Measurements from ENCODE around the gene TNNI2.

TNNI2 gene

GRCh38 chr11:1859004-1859403 lies 20.2 kb downstream of the TNNI2 start:
- no peak for DNase-seq (ENCODE audit: low read depth)
- H3K4me3 ChIP-seq (ENCODE audit: low read depth, low read length) = no peak overlapping the region
- TF ChIP-seq POLR2A (IDR thresholded peaks at IDR 0.05; ENCODE audit: extremely low read depth, insufficient read length) = no peak
- no peak for TF ChIP-seq CTCF (IDR thresholded peaks at IDR 0.05; ENCODE audit: low read depth, low read length)
- no peak for TF ChIP-seq MAX (IDR thresholded peaks at IDR 0.05; ENCODE audit: low read depth, low read length)

- H3K4me3 ChIP-seq (ENCODE audit: low read depth, low read length) = no peak overlapping the region
- no peak for TF ChIP-seq POLR2A (IDR thresholded peaks at IDR 0.05; ENCODE audit: extremely low read depth, insufficient read length)
- TF ChIP-seq MAX (IDR thresholded peaks at IDR 0.05; ENCODE audit: low read depth, low read length) = no peak
- no peak for TF ChIP-seq MYC (IDR thresholded peaks at IDR 0.05; ENCODE audit: low read depth, low read length)
- no peak for TF ChIP-seq CTCF (IDR thresholded peaks at IDR 0.05; ENCODE audit: low read depth, low read length)
- DNase-seq (ENCODE audit: low read depth) = no peak
These were observed 21.3 kb downstream of the TNNI2 start for GRCh38 chr11:1860108-1860507.

GRCh38 chr11:1861435-1862411 lies 22.9 kb downstream of the TNNI2 start:
- no peak for DNase-seq (ENCODE audit: low read depth)
- no peak overlapping the region for H3K4me3 ChIP-seq (ENCODE audit: low read depth, low read length)
- no peak for TF ChIP-seq POLR2A (IDR thresholded peaks at IDR 0.05; ENCODE audit: extremely low read depth, insufficient read length)
- TF ChIP-seq CTCF (IDR thresholded peaks at IDR 0.05; ENCODE audit: low read depth, low read length) = no peak
- no peak for TF ChIP-seq MAX (IDR thresholded peaks at IDR 0.05; ENCODE audit: low read depth, low read length)
- TF ChIP-seq MYC (IDR thresholded peaks at IDR 0.05; ENCODE audit: low read depth, low read length) = no peak

- no peak overlapping the region for H3K4me3 ChIP-seq (ENCODE audit: low read depth, low read length)
- DNase-seq (ENCODE audit: low read depth) = no peak
- TF ChIP-seq MYC (IDR thresholded peaks at IDR 0.05; ENCODE audit: low read depth, low read length) (no peak), CTCF (IDR thresholded peaks at IDR 0.05; ENCODE audit: low read depth, low read length) (no peak), POLR2A (IDR thresholded peaks at IDR 0.05; ENCODE audit: extremely low read depth, insufficient read length) (no peak)
These were observed 24.0 kb downstream of the TNNI2 start for GRCh38 chr11:1862588-1863351.

GRCh38 chr11:1863352-1864216 lies 24.8 kb downstream of the TNNI2 start:
- no peak overlapping the region for H3K4me3 ChIP-seq (ENCODE audit: low read depth, low read length)
- TF ChIP-seq MAX (IDR thresholded peaks at IDR 0.05; ENCODE audit: low read depth, low read length) = peak; percentile 56; the same call in 1 of the 2 replicates
- no peak for TF ChIP-seq CTCF (IDR thresholded peaks at IDR 0.05; ENCODE audit: low read depth, low read length)
- no peak for TF ChIP-seq POLR2A (IDR thresholded peaks at IDR 0.05; ENCODE audit: extremely low read depth, insufficient read length)
- peak; percentile 47; the same call in 1 of the 2 replicates for TF ChIP-seq MYC (IDR thresholded peaks at IDR 0.05; ENCODE audit: low read depth, low read length)
- peak; percentile 68 for DNase-seq (ENCODE audit: low read depth)

All from NB4 (cell line).